GM18867 (cell line): ENCODE measurements around the gene INF2.
"Not testable (repeated sequence)": the region's sequence is repeated elsewhere in the genome, so short reads cannot be mapped to it uniquely, and the experiment has no call there.

ENCODE experiments used
- ATAC-seq: cut with Tn5 transposase; IDR thresholded peaks from one replicate; pipeline ENCODE4 v1.9.1; 2021; ENCODE audit warnings: mild to moderate bottlenecking, moderate library complexity; ENCODE audit not compliant: unreplicated experiment

INF2 gene

GRCh38 chr14:104689109-104689880, at the start of gene INF2:
Gene INF2 (plus strand): TSS chr14:104689618. CDS start chr14:104701366, 11,748 bp downstream.
- ATAC-seq = peak; percentile 42

DNA sequence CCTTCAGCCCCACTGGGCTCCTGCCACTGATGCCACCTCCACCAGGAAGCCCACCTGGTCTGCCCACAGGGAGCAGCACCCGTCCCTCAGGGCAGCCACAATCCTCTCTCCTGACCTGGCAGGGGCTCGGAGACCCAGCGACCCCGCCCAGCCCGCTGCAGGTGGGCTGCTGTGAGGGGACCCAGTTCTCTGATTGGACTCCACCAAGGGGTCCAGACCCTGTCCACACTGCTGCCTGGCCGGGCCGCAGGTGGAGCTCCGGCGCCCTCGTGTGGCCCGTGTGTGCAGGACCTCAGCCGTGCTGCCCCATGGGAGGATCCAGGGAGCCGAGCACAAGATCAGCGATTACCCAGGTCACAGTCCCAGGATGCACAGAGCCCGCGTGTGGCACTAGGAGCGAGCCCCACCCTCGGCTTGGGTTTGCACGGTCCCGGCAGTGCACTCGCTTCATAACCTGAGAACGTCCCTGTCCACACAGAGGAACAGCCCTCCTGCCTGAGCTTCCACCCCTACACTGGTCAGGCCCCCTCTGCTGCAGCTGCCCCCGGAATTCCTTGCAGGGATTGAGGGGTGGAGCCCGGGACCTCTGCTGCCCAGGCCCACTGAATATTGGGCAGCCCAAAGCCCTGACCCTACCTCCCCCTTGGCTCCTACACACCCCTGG, 49.4 kb upstream of the INF2 start:
- no peak for ATAC-seq

GRCh38 chr14:104640681-104641080, 48.7 kb upstream of the INF2 start:
- no peak for ATAC-seq

- no peak for ATAC-seq
These were observed 47.5 kb upstream of the INF2 start for GRCh38 chr14:104641753-104642539.

DNA sequence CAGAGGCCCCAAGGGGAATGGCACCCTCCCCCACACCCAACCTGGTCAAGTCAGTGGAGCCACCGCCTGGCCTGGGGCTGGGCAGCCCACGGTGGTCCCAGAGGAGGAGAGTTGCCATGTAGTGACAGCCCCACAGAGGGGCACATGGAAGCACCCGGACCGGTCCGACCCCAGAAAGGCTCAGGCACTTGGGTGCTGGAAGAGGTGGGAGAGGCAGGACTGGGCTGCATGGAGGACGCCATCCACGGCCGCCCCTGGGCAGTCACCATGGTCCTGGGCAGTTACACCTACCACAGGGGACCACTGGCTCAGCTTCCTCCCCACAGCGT, 46.9 kb upstream of the INF2 start:
- ATAC-seq = no peak

DNA sequence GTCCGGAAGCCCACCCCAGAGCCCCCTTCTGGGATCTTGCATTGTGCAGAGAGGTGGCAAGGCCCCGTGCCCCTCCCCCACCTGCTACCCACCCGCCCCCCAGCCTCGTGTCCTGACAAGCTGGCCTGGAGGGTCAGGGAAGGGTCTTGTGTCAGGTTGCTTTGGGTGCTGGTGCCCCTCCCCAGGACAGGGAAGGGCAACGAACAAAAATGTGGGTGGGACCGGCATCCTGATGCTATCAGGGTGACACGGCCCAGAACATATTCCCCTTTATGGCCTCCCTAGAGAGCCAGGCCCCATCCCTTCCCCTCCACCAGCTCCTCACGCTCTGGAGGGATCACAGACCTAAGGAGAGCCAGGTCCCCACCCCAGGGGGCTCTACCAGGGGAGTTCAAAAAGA, 46.1 kb upstream of the INF2 start:
- no peak for ATAC-seq

GRCh38 chr14:104644091-104644635, 45.3 kb upstream of the INF2 start:
- ATAC-seq = no peak

GRCh38 chr14:104644656-104645378, 44.6 kb upstream of the INF2 start:
- no peak for ATAC-seq

DNA sequence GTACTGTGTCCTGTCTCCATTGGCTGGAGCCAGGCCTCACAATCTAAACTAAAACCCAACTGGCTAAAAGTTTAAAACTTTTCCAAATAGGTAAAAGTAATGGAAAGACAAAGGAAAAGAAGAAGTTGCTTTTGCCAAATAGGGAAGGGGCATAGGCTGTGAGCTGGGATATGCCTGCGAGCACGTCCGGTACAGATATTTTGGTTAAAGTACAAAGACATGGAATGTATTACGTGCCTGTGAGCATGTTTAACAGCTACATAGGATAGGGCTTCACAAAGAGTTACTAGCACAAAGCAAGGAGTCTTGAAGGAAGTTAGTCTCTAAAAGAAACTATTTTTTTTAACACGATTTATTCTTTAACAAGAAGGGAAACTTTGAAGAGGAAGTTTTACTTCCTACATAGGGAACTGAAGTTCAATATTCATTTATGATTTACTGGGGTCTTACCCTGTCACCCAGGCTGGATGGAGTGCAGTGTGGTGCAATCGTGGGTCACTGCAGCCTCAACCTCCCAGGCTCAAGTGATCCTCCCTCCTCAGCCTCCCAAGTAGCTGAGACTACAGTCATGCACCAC, 41.9 kb upstream of the INF2 start:
- ATAC-seq = no peak

DNA sequence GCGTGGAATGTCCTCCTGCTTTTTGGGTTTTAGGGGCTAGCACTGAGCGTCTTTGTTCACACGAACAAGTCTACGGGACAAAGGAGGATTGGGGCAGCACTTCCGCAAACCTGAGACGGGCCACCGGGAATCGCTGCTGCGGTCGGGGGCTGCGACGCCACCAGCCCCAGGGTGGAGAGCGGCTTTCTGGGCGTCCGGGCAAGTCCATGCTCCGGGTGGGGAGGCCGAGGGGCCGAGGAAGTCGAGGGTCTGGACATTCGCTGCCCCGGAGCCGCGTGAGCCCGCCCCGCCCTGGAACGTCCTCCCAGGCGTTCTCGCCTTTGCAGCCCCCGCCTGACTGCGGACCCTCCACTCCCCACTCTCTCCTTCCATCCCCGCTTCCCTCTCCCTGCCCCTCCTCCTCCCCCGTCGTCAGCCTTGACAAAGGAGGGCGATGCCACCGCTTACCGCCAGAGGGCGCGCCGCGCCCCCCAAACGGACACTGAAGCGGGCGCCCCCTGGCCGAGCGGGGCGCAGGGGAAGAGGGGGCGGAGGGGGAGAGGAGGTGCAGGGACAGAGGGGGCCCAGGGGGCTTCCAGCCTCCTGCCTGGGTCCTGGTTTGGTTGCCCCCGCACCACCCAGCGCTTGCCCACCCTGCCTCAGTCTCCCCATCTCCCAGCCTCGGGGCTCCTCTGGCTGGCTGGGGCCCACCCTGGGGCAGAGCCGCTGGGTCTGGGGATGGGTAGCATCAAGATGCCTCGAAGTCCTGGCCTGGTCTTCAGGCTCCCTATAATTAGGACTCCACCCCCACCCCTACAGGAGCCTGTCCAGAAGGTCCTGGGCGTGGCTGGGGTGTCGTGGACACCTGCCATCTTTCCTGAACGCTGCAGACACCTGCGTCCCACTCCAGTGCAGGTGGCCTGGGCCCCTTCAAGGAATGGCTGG, 39.1 kb upstream of the INF2 start:
- no peak for ATAC-seq

- no peak for ATAC-seq
These were observed 38.2 kb upstream of the INF2 start for GRCh38 chr14:104650981-104651875.

DNA sequence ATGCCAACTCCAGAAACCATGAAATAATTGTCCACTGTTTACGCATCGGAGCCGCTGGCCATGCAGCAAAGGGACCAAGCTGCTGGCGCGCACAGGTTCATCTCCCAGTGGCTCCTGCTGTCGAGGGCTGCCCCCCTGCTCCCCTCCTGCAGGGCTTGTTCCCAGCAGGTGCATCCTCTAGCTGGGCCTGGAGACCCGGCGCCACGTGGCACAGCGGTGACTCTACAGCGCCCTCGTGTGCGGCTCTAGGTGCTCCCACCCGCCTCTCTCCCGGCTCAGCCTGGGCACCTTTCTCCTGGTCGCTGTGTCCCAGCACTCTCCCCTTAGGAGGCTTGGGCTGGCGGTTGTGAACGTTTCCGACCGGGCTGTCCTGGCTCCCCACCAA, 37.5 kb upstream of the INF2 start:
- ATAC-seq = no peak

- ATAC-seq = no peak
These were observed 37.0 kb upstream of the INF2 start for GRCh38 chr14:104652386-104652785.

GRCh38 chr14:104653130-104653920, 36.1 kb upstream of the INF2 start:
- ATAC-seq = not testable (repeated sequence)

DNA sequence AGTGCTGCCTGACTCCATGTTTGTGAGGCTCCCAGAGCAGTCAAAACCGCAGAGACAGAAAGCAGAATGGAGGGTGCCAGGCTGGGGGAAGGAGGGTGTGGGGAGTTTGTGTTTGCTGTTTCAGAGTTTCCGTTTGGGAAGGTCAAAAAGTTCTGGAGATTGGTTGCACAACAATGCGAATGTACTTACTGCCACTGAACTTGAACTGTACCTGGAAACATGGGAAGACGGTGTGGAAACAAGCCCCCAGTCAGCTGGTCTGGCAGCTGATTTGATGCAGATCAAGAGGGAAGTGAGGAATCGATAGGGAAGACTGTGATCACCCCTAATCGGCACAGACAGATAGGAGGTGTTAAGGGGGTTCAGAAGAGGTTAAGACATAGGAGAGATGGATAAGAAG, 35.3 kb upstream of the INF2 start:
- ATAC-seq = no peak

DNA sequence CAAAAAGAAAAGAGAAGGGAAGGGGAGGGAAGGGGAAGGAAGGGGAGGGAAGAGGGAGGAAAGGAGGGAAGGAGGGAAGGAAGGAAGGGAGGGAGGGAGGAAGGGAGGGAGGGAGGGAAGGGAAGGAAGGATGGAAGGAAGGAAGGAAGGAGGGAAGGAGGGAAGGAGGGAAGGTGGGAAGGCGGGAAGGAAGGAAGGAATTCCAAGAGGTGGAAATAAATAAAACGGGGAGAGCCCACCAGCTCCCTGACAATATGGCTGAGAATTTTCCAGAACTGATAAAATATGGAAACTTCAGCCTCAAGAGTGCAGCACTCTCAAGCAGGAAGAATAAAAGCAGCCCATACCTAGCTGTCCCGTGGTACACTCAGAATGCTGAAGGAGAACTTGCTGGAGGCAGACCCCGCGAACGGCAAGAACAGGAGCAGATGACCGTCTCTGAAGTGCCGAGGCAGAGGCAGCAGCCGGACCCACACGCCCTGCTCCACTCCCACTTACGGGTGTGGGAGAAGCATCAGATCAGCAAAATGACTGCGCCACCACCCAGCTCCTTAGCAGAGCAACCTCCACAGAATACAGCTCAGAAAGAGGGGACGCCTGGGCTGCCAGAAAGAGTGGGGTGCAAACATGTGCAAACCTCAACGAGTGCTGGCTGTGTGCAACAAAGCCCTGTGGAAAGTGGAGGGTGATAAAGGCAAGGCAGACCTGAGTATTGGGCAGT, 34.1 kb upstream of the INF2 start:
- ATAC-seq = no peak
